RWPE1 (cell line): ENCODE results near the gene FLVCR2.

ENCODE experiments used
- CTCF ChIA-PET: fragments of 350-600 bp; sonication (Branson Sonifier 250); formaldehyde crosslinking; extraction: SDS; loops from one replicate; lab custom pipeline; 2021; lab: Yijun Ruan, JAX
- POLR2A ChIA-PET: fragments of 400-600 bp; formaldehyde crosslinking; extraction: SDS; loops from one replicate; lab custom pipeline; 2020; ENCODE audit warnings: antibody characterized with exemption; ENCODE audit not compliant: low non-redundant PET; lab: Yijun Ruan, JAX
- DNase-seq: peaks from one replicate; pipeline ENCODE4 v3.0.0; 2012; ENCODE audit warnings: low spot score
- H3K27ac ChIP-seq: fragments of 450-650 bp; 2 replicates; pipeline ENCODE4 v1.5.1; 2017
- CTCF ChIP-seq: fragments of 450-650 bp; conservative IDR thresholded peaks from 2 replicates; pipeline ENCODE4 v1.5.1; 2017; ENCODE audit warnings: low read depth, mild to moderate bottlenecking

FLVCR2 gene

GRCh38 chr14:75578102-75578785, at the start of gene FLVCR2:
Gene FLVCR2, plus strand, starts transcription at chr14:75578620. Its CDS starts 353 bp downstream, at chr14:75578973.
- peak within 1 kb of the TSS; percentile 85 for H3K27ac ChIP-seq
- CTCF ChIA-PET = interaction anchor here (0.6 to 8.9 kb wide), 17 partner anchors 9 to 420 kb away, joined by 3 to 162 read pairs (median 4); partner anchors contain the start of genes ERG28, TGFB3 and TTLL5
- POLR2A ChIA-PET = no interaction called here
- no peak for TF ChIP-seq CTCF
- peak; percentile 79 for DNase-seq

- POLR2A ChIA-PET = no interaction called here
Measured at GRCh38 chr14:75531256-75531655, 47.2 kb upstream of the FLVCR2 start.

GRCh38 chr14:75531660-75532317, 46.6 kb upstream of the FLVCR2 start:
- TF ChIP-seq CTCF = no peak
- POLR2A ChIA-PET = no interaction called here
- no peak for DNase-seq
- H3K27ac ChIP-seq = no peak overlapping the region
- CTCF ChIA-PET = no interaction called here

More at GRCh38 chr14:75531256-75531655, 47.2 kb upstream of the FLVCR2 start:
- no peak for TF ChIP-seq CTCF
- CTCF ChIA-PET = no interaction called here
- H3K27ac ChIP-seq = no peak overlapping the region
- DNase-seq = no peak

- ChIA-PET CTCF (no interaction called here), POLR2A (no interaction called here)
- no peak for TF ChIP-seq CTCF
- DNase-seq = no peak
- no peak overlapping the region for H3K27ac ChIP-seq
Measured at GRCh38 chr14:75533791-75534555, 44.4 kb upstream of the FLVCR2 start.

- ChIA-PET POLR2A (no interaction called here), CTCF (no interaction called here)
- H3K27ac ChIP-seq = no peak overlapping the region
- DNase-seq = no peak
- TF ChIP-seq CTCF = no peak
Measured at GRCh38 chr14:75535164-75535898, 43.1 kb upstream of the FLVCR2 start.

- DNase-seq = no peak
- no peak overlapping the region for H3K27ac ChIP-seq
- ChIA-PET POLR2A (no interaction called here), CTCF (interaction anchor here (1.2 kb wide), 1 partner anchor 24 kb away, joined by 4 read pairs; no protein-coding TSS in a partner anchor)
- TF ChIP-seq CTCF = no peak
Measured at GRCh38 chr14:75537071-75537470, 41.3 kb upstream of the FLVCR2 start.
